Measurements from ENCODE around the gene HS1BP3. TPM values are rescaled to one million over a fixed set of nuclear protein-coding genes. Genes with fewer than 3 reads are reported as not detected.

The HS1BP3 gene
- total and polyA plus RNA-seq, 2 experiments from 2014 or later, result 10.5 to 10.6 TPM

- Histone ChIP-seq H3K4me3 (no peak overlapping the region), H3K27me3 (replicated peaks; ENCODE audit: insufficient read depth) (no peaks in the 10 kb centered on the region), H2AFZ (no peak overlapping the region), H3K4me2 (ENCODE audit: unreplicated experiment) (no peak overlapping the region), H3K4me1 (ENCODE audit: insufficient read depth) (no peaks in the 10 kb centered on the region), H3K9me3 (ENCODE audit: low read depth) (no peaks in the 10 kb centered on the region), H3F3A (ENCODE audit: insufficient read depth) (no peaks in the 10 kb centered on the region), H3K79me2 (ENCODE audit: insufficient read depth) (no peaks in the 10 kb centered on the region), H3K27ac (no peak overlapping the region), H3K9ac (no peak overlapping the region), H3K36me3 (ENCODE audit: low read depth) (no peaks in the 10 kb centered on the region), H4K20me1 (ENCODE audit: insufficient read depth) (no peaks in the 10 kb centered on the region), H3K9me2 (ENCODE audit: insufficient read depth) (no peaks in the 10 kb centered on the region)
- in situ Hi-C loops (cut with MboI), result no loop called here
- no peak for DNase-seq
- TF ChIP-seq EZH2 (IDR thresholded peaks at IDR 0.05; ENCODE audit: insufficient read depth, poor library complexity, severe bottlenecking) (no peak), EZH2phosphoT487 (IDR thresholded peaks at IDR 0.05; ENCODE audit: insufficient read depth, low read depth) (no peak)
- 84 to 86% methylated on average over 10 of the region's 10 CpGs for WGBS, 2 experiments (ENCODE audit: low coverage in 1 of 2, low lambda C conversion rate in 2 of 2, missing lambda C conversion rate in 2 of 2)
These were observed 30.0 kb upstream of the HS1BP3 start for GRCh38 chr2:20680744-20681375.

- no peaks in the 10 kb centered on the region for H3K9me2 ChIP-seq (ENCODE audit: insufficient read depth)
- no peaks in the 10 kb centered on the region for H3K36me3 ChIP-seq (ENCODE audit: low read depth)
- WGBS, 2 experiments (ENCODE audit: low coverage in 1 of 2, low lambda C conversion rate in 2 of 2, missing lambda C conversion rate in 2 of 2), result 98 to 100% methylated on average over 2 of the region's 2 CpGs
- TF ChIP-seq EZH2 (IDR thresholded peaks at IDR 0.05; ENCODE audit: insufficient read depth, poor library complexity, severe bottlenecking) (no peak), EZH2phosphoT487 (IDR thresholded peaks at IDR 0.05; ENCODE audit: insufficient read depth, low read depth) (no peak)
- no peaks in the 10 kb centered on the region; the same call in 1 of the 2 replicates for H3K4me1 ChIP-seq (ENCODE audit: insufficient read depth)
- no peak for DNase-seq
- no peak overlapping the region for H3K9ac ChIP-seq
- no peak overlapping the region for H2AFZ ChIP-seq
- H4K20me1 ChIP-seq (ENCODE audit: insufficient read depth), result no peaks in the 10 kb centered on the region
- H3K4me2 ChIP-seq (ENCODE audit: unreplicated experiment), result no peak overlapping the region
- in situ Hi-C loops (cut with MboI), result no loop called here
- H3K27me3 ChIP-seq (replicated peaks; ENCODE audit: insufficient read depth), result no peaks in the 10 kb centered on the region
- H3K9me3 ChIP-seq (ENCODE audit: low read depth), result no peaks in the 10 kb centered on the region
- no peaks in the 10 kb centered on the region for H3K79me2 ChIP-seq (ENCODE audit: insufficient read depth)
- H3F3A ChIP-seq (ENCODE audit: insufficient read depth), result 0 out of 2 replicates have a peak, but pooled peaks cover 5% of the 10 kb centered on the region
- no peak overlapping the region for H3K4me3 ChIP-seq
- no peak overlapping the region for H3K27ac ChIP-seq
These were observed 27.9 kb upstream of the HS1BP3 start for GRCh38 chr2:20678780-20679179.

- H3K27me3 ChIP-seq (replicated peaks; ENCODE audit: insufficient read depth), result no peaks in the 10 kb centered on the region
- H2AFZ ChIP-seq, result no peak overlapping the region
- H4K20me1 ChIP-seq (ENCODE audit: insufficient read depth), result no peaks in the 10 kb centered on the region
- H3K79me2 ChIP-seq (ENCODE audit: insufficient read depth), result no peaks in the 10 kb centered on the region
- TF ChIP-seq EZH2phosphoT487 (IDR thresholded peaks at IDR 0.05; ENCODE audit: insufficient read depth, low read depth) (no peak), EZH2 (IDR thresholded peaks at IDR 0.05; ENCODE audit: insufficient read depth, poor library complexity, severe bottlenecking) (no peak)
- WGBS, 2 experiments (ENCODE audit: low coverage in 1 of 2, low lambda C conversion rate in 2 of 2, missing lambda C conversion rate in 2 of 2), result 93 to 95% methylated on average over 1 of the region's 1 CpG
- H3K36me3 ChIP-seq (ENCODE audit: low read depth), result no peaks in the 10 kb centered on the region
- in situ Hi-C loops (cut with MboI), result no loop called here
- H3K4me1 ChIP-seq (ENCODE audit: insufficient read depth), result no peaks in the 10 kb centered on the region; the same call in 1 of the 2 replicates
- H3K9me2 ChIP-seq (ENCODE audit: insufficient read depth), result no peaks in the 10 kb centered on the region
- 0 out of 2 replicates have a peak, but pooled peaks cover 5% of the 10 kb centered on the region for H3F3A ChIP-seq (ENCODE audit: insufficient read depth)
- no peak overlapping the region for H3K27ac ChIP-seq
- DNase-seq, result no peak
- H3K9me3 ChIP-seq (ENCODE audit: low read depth), result no peaks in the 10 kb centered on the region
- H3K9ac ChIP-seq, result no peak overlapping the region
- no peak overlapping the region for H3K4me2 ChIP-seq (ENCODE audit: unreplicated experiment)
- no peak overlapping the region for H3K4me3 ChIP-seq
These were observed 27.1 kb upstream of the HS1BP3 start for GRCh38 chr2:20678086-20678395.

GRCh38 chr2:20677301-20678085, 26.6 kb upstream of the HS1BP3 start:
- TF ChIP-seq EZH2 (IDR thresholded peaks at IDR 0.05; ENCODE audit: insufficient read depth, poor library complexity, severe bottlenecking), result no peak
- no peak for TF ChIP-seq EZH2phosphoT487 (IDR thresholded peaks at IDR 0.05; ENCODE audit: insufficient read depth, low read depth)
- Histone ChIP-seq H3K27me3 (replicated peaks; ENCODE audit: insufficient read depth) (peaks cover 4% of the 10 kb centered on the region), H3K4me3 (no peak overlapping the region), H4K20me1 (ENCODE audit: insufficient read depth) (no peaks in the 10 kb centered on the region), H3K27ac (no peak overlapping the region), H3K9me3 (ENCODE audit: low read depth) (no peaks in the 10 kb centered on the region), H3F3A (ENCODE audit: insufficient read depth) (0 out of 2 replicates have a peak, but pooled peaks cover 5% of the 10 kb centered on the region), H3K4me1 (ENCODE audit: insufficient read depth) (no peaks in the 10 kb centered on the region; the same call in 1 of the 2 replicates), H3K36me3 (ENCODE audit: low read depth) (no peaks in the 10 kb centered on the region), H3K4me2 (ENCODE audit: unreplicated experiment) (no peak overlapping the region), H3K79me2 (ENCODE audit: insufficient read depth) (no peaks in the 10 kb centered on the region), H2AFZ (no peak overlapping the region), H3K9me2 (ENCODE audit: insufficient read depth) (no peaks in the 10 kb centered on the region), H3K9ac (no peak overlapping the region)
- 85% methylated on average over 15 of the region's 15 CpGs for WGBS, 2 experiments (ENCODE audit: low coverage in 1 of 2, low lambda C conversion rate in 2 of 2, missing lambda C conversion rate in 2 of 2)
- in situ Hi-C loops (cut with MboI), result no loop called here
- DNase-seq, result no peak

Data from GM23248 (cell line).